Measurements from ENCODE around the gene MTARC2.

GRCh38 chr1:220788900-220789299 is 40.8 kb downstream of the MTARC2 start:
- TF ChIP-seq RAD21 (conservative IDR thresholded peaks at IDR 0.05), result no peak
- TF ChIP-seq CTCF (IDR thresholded peaks at IDR 0.05; ENCODE audit: poor library complexity, severe bottlenecking), result no peak
- TF ChIP-seq REST (IDR thresholded peaks at IDR 0.05; ENCODE audit: borderline replicate concordance), result no peak
- TF ChIP-seq POLR2AphosphoS5 (IDR thresholded peaks at IDR 0.05), result no peak
- TF ChIP-seq EZH2 (IDR thresholded peaks at IDR 0.05; ENCODE audit: borderline replicate concordance, insufficient read depth, low read length, poor library complexity, severe bottlenecking), result no peak
- no peak for TF ChIP-seq EP300 (conservative IDR thresholded peaks at IDR 0.05; ENCODE audit: poor library complexity, severe bottlenecking)
